NCI-H460 (cell line): ENCODE results near the gene MOB4. TPM values are rescaled to one million over a fixed set of nuclear protein-coding genes. Genes with fewer than 3 reads are reported as not detected.
"Not testable (repeated sequence)": the region's sequence is repeated elsewhere in the genome, so short reads cannot be mapped to it uniquely, and the experiment has no call there.

Experiments used
- DNase-seq: peaks from one replicate; pipeline ENCODE4 v3.0.0-alpha.2; 2016; ENCODE audit warnings: low read depth; ENCODE audit errors: extremely low read depth
- small RNA-seq, 2 experiments: library from RNA; depleted of rRNA; stranded (forward); fragments of <200 nt; gene quantifications; one replicate each; pipeline ENCODE3, GENCODE V24; 2014
- total RNA-seq: library from RNA; depleted of rRNA; stranded (reverse); fragments of >200 nt; shearing (Covaris generic); gene quantifications from 2 replicates; pipeline ENCODE4 v1.2.3, GENCODE V29; 2014; rRNA removed

Gene MOB4
- total RNA-seq, 1 experiment from 2014 or later: 102 TPM

DNA sequence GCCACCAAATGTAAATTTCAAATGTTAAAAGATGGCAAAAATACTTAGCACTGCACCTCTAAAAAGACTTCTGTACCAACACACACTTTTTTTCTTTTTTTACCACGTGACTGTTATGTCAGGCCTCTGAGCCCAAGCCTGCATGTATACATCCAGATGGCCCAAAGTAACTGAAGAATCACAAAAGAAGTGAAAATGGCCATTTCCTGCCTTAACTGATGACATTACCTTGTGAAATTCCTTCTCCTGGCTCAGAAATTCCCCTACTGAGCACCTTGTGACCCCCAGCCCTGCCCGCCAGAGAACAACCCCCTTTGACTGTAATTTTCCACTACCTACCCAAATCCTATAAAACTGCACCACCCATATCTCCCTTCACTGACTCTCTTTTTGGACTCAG lies 62.4 kb downstream of the MOB4 start:
- not testable (repeated sequence) for DNase-seq

DNA sequence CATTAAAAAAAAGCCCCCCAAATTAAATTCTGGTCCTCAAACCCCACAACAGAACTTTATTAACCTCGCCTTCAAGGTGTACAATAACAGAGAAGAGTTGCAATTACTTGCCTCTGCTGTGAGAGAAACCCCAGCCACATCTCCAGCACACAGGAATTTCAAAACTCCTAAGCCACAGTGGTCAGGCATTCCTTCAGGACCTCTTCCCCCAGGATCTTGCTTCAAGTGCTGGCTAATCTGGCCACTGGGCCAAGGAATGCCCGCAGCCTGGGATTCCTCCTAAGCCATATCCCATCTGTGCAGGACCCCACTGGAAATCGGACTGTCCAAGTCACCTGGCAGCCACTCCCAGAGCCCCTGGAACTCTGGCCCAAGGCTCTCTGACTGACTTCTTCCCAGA lies 64.3 kb downstream of the MOB4 start:
- DNase-seq: not testable (repeated sequence)

DNA sequence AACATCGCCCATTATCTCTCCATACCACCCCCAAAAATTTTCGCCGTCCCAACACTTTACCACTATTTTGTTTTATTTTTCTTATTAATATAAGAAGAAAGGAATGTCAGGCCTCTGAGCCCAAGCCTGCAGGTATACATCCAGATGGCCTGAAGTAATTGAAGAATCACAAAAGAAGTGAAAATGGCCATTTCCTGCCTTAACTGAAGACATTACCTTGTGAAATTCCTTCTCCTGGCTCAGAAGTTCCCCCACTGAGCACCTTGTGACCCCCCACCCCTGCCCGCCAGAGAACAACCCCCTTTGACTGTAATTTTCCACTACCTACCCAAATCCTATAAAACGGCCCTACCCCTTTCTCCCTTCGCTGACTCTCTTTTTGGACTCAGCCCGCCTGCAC lies 71.4 kb downstream of the MOB4 start:
- DNase-seq: not testable (repeated sequence)

DNA sequence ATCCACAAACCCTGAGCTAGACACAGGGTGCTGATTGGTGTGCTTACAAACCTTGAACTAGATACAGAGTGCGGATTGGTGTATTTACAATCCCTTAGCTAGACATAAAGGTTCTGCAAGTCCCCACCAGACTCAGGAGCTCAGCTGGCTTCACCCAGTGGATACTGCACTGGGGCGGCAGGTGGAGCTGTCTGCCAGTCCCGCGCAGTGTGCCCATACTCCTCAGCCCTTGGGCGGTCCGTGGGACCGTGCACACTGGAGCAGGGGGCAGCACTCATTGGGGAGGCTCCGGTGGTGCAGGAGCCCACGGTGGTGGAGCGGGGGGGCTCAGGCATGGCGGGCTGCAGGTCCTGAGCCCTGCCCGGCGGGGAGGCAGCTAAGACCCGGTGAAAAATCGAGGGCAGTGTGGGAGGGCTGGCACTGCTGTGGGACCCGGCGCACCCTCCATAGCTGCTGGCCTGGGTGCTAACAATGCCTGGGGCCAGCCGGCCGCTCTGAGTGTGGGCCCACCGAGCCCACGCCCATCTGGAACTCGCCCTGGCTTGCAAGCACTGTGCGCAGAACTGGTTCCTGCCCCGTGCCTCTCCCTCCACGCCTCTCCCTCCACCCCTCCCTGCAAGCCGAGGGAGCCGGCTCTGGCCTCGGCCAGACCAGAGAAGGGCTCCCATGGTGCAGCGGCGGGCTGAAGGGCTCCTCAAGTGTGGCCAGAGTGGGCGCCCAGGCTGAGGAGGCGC lies 75.6 kb downstream of the MOB4 start:
- no peak for DNase-seq

DNA sequence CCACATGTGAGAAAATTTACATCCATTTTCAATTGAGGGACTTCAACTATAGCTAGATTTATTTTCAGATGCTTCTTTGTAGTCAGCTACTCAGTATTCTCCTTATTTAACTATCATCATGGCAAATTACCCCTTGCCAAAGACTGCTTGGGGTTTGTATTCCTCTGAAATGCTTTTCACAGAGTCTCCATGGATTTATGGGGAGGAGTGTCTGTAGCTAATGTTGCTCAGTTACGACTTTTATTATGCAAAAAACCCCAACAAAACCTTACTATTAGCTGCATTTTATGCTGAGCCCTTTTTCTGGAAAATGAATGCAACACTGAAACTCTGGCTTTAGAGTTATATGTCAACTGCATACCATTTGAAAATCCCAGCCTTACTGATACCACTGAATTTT lies 80.9 kb downstream of the MOB4 start:
- no peak for DNase-seq

DNA sequence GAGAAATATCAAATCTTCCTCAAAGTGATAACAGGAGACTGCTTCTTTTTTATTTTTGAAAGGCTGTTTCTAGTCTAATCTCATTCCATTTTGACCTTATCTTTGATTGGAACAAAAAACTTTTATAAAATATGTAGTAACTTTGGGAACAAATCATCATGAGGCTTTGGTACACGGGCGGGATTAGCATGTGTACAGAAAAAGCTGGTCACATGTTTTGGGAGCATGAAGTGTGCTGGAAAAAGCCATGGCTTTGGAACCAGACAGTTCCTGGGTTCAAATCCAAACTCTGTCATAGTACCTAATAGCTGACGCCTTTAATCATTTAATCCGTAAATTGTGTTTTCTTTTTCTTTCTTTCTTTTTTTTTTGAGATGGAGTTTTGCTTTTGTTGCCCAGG lies 81.3 kb downstream of the MOB4 start:
- DNase-seq: no peak

DNA sequence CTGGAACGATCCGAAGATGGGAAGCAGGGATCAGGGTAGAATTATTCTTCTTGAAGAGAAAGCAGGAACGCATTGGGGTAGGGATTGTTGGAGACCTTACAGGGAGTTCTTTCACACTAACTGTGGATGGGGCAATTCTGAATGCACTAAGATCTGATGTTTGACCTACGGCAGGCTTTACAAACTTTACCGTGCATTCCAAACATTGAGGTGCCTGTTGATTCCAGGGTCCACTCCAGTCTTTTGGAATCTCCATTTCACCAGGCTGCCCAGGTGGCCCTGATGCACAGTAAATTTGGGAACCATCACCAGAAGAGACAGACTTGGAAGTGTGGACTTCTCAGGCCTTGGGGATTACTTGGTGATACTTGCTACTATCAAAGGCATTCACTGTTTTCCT lies 82.6 kb downstream of the MOB4 start:
- DNase-seq: no peak

DNA sequence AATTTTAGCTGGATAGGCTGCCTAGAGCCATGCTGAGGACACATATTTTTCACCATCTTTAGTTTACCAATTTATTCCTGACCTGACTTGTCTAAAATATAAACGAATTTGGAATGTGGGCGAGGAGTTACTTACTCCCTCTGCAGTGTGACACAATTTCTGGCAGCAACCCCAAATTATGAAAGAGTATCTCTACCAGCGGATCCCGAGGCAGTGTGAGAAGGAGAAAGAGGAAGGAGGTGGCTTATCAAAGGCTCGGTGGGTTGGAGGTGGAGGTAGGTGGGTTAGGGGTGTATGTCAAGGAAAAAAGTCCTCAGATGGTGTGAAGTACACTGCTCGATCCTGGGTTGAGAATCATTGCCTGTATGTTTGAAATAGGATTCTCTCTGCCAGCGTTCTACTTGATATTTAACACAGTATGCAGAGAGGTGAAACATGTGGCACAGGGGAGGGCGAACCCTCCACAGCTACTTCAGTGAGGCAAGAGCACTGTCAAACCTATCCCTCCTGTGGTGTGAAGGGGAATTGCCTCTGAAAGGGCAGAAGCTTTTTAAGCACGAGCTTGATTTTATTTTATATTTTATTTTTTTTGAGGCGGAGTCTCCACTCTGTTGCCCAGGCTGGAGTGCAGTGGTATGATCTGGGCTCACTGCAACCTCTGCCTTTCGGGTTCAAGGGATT lies 83.6 kb downstream of the MOB4 start:
- DNase-seq: peak; percentile 47

DNA sequence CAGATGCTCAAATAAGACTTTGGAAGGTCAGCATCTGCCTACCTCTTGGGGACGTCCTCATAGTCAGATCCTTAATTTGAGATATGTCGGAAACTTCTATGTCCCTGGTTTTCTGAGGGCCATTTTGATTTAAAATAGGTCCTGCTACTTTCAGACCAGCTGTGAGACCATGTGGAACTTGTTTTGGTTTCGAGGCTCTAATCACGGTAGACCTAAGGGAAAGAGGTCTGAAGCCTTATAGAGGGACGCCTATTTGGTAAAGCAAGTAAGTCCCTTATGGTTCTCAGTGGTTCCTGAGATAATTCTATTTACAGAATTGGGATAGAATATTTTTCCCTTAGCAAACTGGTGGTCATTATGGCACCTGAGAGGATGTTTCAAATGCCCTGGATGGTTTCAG lies 84.4 kb downstream of the MOB4 start:
- DNase-seq: no peak

DNA sequence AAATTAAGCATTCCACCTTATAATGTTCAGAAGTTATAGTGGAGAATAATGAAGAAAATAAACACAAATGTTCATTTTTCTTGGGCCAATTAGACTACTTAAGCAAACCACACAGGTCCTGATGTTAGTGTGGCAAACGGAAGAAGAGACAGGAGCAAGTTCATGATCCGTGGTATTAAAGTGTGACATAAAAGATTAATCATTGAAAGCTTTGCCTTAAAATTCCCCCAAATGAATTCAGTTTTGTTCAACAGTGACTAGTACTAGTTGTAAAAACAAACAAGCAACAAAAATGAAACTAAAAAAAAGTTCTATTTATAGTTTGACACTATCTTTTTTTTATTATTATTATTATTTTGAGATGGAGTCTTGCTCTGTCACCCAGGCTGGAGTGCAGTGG lies 85.9 kb downstream of the MOB4 start:
- DNase-seq: no peak

Small RNA genes within 50 kb of the gene (small RNA-seq; reads per million reads assigned to genes)
- gene AC020550.1: 0 reads per million in 2 experiments

Other genes starting within 250 kb of the MOB4 start
- gene ANKRD44, start 205.3 kb upstream of the MOB4 start, total RNA-seq: 18.4 and 20.8 TPM in 2 replicates
- 193 and 230 TPM in 2 replicates for gene SF3B1, start 81.0 kb upstream of the MOB4 start, total RNA-seq
- gene COQ10B, start 62.5 kb upstream of the MOB4 start, total RNA-seq: 41.6 and 44.0 TPM in 2 replicates
- 1,005 and 1,107 TPM in 2 replicates for gene HSPD1, start 16.2 kb upstream of the MOB4 start, total RNA-seq
- 326 and 343 TPM in 2 replicates for gene HSPE1, start 15.7 kb upstream of the MOB4 start, total RNA-seq
- gene RFTN2, start 159.5 kb downstream of the MOB4 start, total RNA-seq: 0.20 and 0.87 TPM in 2 replicates
- gene MARS2, start 189.3 kb downstream of the MOB4 start, total RNA-seq: 19.3 and 24.0 TPM in 2 replicates